H1 (cell line): ENCODE results near the gene MIS18A. TPM values are rescaled to one million over a fixed set of nuclear protein-coding genes. Genes with fewer than 3 reads are reported as not detected.

Experiments
- CTCF ChIA-PET: fragments of 300-600 bp; sonication (Branson Sonifier 250); formaldehyde crosslinking; loops from one replicate; lab custom pipeline; 2021; ENCODE audit not compliant: partially characterized antibody; lab: Charles Lee
- POLR2A ChIA-PET: fragments of 300-600 bp; sonication (Branson Sonifier 250); formaldehyde crosslinking; loops from one replicate; lab custom pipeline; 2021; ENCODE audit warnings: inconsistent platforms; ENCODE audit not compliant: partially characterized antibody; lab: Charles Lee
- DNase-seq, 2 experiments: peaks; one replicate each; pipeline versions ENCODE4 v3.0.0 to v3.0.0-alpha.2; 2010 to 2022; ENCODE audit warnings: low spot score in 2 of 2, low read depth in 1 of 2, mixed read lengths in 1 of 2
- FAIRE-seq: peaks from 2 replicates; lab custom pipeline; 2011; peaks lifted over from hg19 to GRCh38; lab: Jason Lieb, UNC
- H2AFZ ChIP-seq: 2 replicates; pipeline ENCODE4 v1.8.1; 2012; ENCODE audit warnings: low read length, inconsistent platforms
- H2AK5ac ChIP-seq: 2 replicates; pipeline ENCODE4 v1.6.1; 2013; ENCODE audit warnings: low read depth, low read length
- H2BK120ac ChIP-seq: replicated peaks from 2 replicates; pipeline ENCODE3; 2013; ENCODE audit warnings: low read depth, low read length, inconsistent platforms
- H2BK12ac ChIP-seq: 2 replicates; pipeline ENCODE4 v1.6.1; 2013; ENCODE audit warnings: low read depth, low read length
- H2BK15ac ChIP-seq: 2 replicates; pipeline ENCODE4 v1.6.1; 2013; ENCODE audit warnings: low read length
- H2BK20ac ChIP-seq: 2 replicates; pipeline ENCODE4 v1.6.1; 2013; ENCODE audit warnings: low read length
- H2BK5ac ChIP-seq: 2 replicates; pipeline ENCODE4 v1.6.1; 2013; ENCODE audit warnings: low read depth, low read length
- H3K14ac ChIP-seq: 2 replicates; pipeline ENCODE4 v1.6.1; 2013; ENCODE audit warnings: inconsistent platforms; ENCODE audit not compliant: insufficient read length
- H3K18ac ChIP-seq: 2 replicates; pipeline ENCODE4 v1.6.1; 2013; ENCODE audit warnings: low read length; ENCODE audit errors: extremely low read depth
- H3K23ac ChIP-seq: 2 replicates; pipeline ENCODE4 v1.6.1; 2013; ENCODE audit warnings: inconsistent platforms; ENCODE audit not compliant: insufficient read length
- H3K23me2 ChIP-seq: 2 replicates; pipeline ENCODE4 v1.6.1; 2013; ENCODE audit warnings: low read depth, low read length
- H3K27ac ChIP-seq: 2 replicates; pipeline ENCODE4 v1.6.1; 2011; ENCODE audit warnings: low read depth, low read length, inconsistent platforms
- H3K27me3 ChIP-seq, 4 experiments: replicated peaks in 1 of 4; 1 replicate in 1 of 4; 2 replicates in 3 of 4; pipeline versions ENCODE4 v1.6.1 to v1.8.1; 2011 to 2013; ENCODE audit warnings: low read length in 3 of 4, mild to moderate bottlenecking in 3 of 4, inconsistent platforms in 2 of 4, mixed read lengths in 2 of 4, moderate library complexity in 1 of 4; ENCODE audit not compliant: control insufficient read depth in 3 of 4, insufficient read depth in 3 of 4; ENCODE audit errors: extremely low read depth in 1 of 4
- H3K36me3 ChIP-seq, 4 experiments: 2 replicates each; pipeline versions ENCODE4 v1.6.1 to v1.8.1; 2011 to 2013; ENCODE audit warnings: mild to moderate bottlenecking in 4 of 4, low read length in 3 of 4, moderate library complexity in 2 of 4, control low read depth in 1 of 4, inconsistent platforms in 1 of 4; ENCODE audit not compliant: insufficient read depth in 4 of 4, control insufficient read depth in 2 of 4
- H3K4ac ChIP-seq: replicated peaks from 2 replicates; pipeline ENCODE3; 2013; ENCODE audit warnings: low read length, low read depth, mixed read lengths, inconsistent platforms; ENCODE audit not compliant: insufficient read length
- H3K4me1 ChIP-seq, 4 experiments: replicated peaks in 1 of 4; 1 replicate in 1 of 4; 2 replicates in 3 of 4; pipeline versions ENCODE4 v1.6.1 to v1.8.1; 2011 to 2013; ENCODE audit warnings: low read length in 3 of 4, inconsistent platforms in 2 of 4, mixed read lengths in 1 of 4; ENCODE audit not compliant: insufficient read depth in 4 of 4, control insufficient read depth in 3 of 4
- H3K4me2 ChIP-seq, 2 experiments: 2 replicates each; pipeline versions ENCODE4 v1.6.1 to v1.8.1; 2011 to 2013; ENCODE audit warnings: low read depth in 2 of 2, low read length in 2 of 2, control low read depth in 1 of 2, inconsistent platforms in 1 of 2, mild to moderate bottlenecking in 1 of 2; ENCODE audit not compliant: insufficient read depth in 1 of 2
- H3K4me3 ChIP-seq, 4 experiments: fragments of 200-600, 300-600 bp in 1 of 4; sonication (generic), shearing (Covaris generic), sonication (Bioruptor Twin) in 1 of 4; 2 replicates each; pipeline versions ENCODE4 v1.5.1 to v1.8.1; 2011 to 2016; ENCODE audit warnings: low read length in 4 of 4, low read depth in 3 of 4, control low read depth in 2 of 4, inconsistent platforms in 2 of 4, mild to moderate bottlenecking in 2 of 4, mixed read lengths in 1 of 4, moderate library complexity in 1 of 4; ENCODE audit not compliant: insufficient read depth in 2 of 4; ENCODE audit errors: extremely low read depth in 1 of 4
- H3K56ac ChIP-seq: replicated peaks from 2 replicates; pipeline ENCODE3; 2013; ENCODE audit warnings: low read depth, mild to moderate bottlenecking, mixed read lengths, low read length, inconsistent platforms; ENCODE audit not compliant: insufficient read length
- H3K79me1 ChIP-seq: 2 replicates; pipeline ENCODE4 v1.6.1; 2013; ENCODE audit warnings: low read depth, low read length, control low read depth
- H3K79me2 ChIP-seq, 2 experiments: 2 replicates each; pipeline versions ENCODE4 v1.6.1 to v1.8.1; 2012 to 2013; ENCODE audit warnings: low read length in 2 of 2, mild to moderate bottlenecking in 2 of 2, inconsistent platforms in 1 of 2; ENCODE audit not compliant: insufficient read depth in 2 of 2, control insufficient read depth in 1 of 2
- H3K9ac ChIP-seq, 4 experiments: replicated peaks in 1 of 4; 1 replicate in 1 of 4; 2 replicates in 3 of 4; pipeline versions ENCODE4 v1.6.1 to v1.8.1; 2011 to 2013; ENCODE audit warnings: low read depth in 3 of 4, low read length in 3 of 4, control low read depth in 2 of 4, mild to moderate bottlenecking in 2 of 4, moderate library complexity in 2 of 4, inconsistent platforms in 1 of 4; ENCODE audit errors: extremely low read depth in 1 of 4
- H3K9me3 ChIP-seq, 2 experiments: 2 replicates each; pipeline versions ENCODE4 v1.6.1 to v1.8.1; 2012 to 2013; ENCODE audit warnings: mild to moderate bottlenecking in 2 of 2, moderate library complexity in 2 of 2, control low read depth in 1 of 2, inconsistent platforms in 1 of 2, low read depth in 1 of 2, low read length in 1 of 2, mixed read lengths in 1 of 2; ENCODE audit not compliant: insufficient read depth in 2 of 2
- H4K20me1 ChIP-seq, 2 experiments: replicated peaks in 1 of 2; 2 replicates each; pipeline versions ENCODE3 to v1.8.1; 2011 to 2013; ENCODE audit warnings: inconsistent platforms in 2 of 2, low read length in 2 of 2, mild to moderate bottlenecking in 1 of 2; ENCODE audit not compliant: insufficient read depth in 2 of 2, control insufficient read depth in 1 of 2
- H4K5ac ChIP-seq: 2 replicates; pipeline ENCODE4 v1.6.1; 2013; ENCODE audit warnings: low read length, low read depth, mixed read lengths, inconsistent platforms; ENCODE audit not compliant: insufficient read length
- H4K8ac ChIP-seq: 2 replicates; pipeline ENCODE4 v1.8.0; 2013; ENCODE audit warnings: mild to moderate bottlenecking, moderate library complexity, low read length, inconsistent platforms; ENCODE audit not compliant: insufficient read depth; ENCODE audit errors: extremely low read depth
- H4K91ac ChIP-seq: replicated peaks from 2 replicates; pipeline ENCODE3; 2013; ENCODE audit warnings: low read length, mixed read lengths, inconsistent platforms; ENCODE audit not compliant: insufficient read length
- BACH1 ChIP-seq: IDR thresholded peaks from 2 replicates; pipeline ENCODE4 v1.6.1; 2012; ENCODE audit warnings: low read length, improper control_type of control experiment
- BRCA1 ChIP-seq: IDR thresholded peaks from 2 replicates; pipeline ENCODE4 v1.6.1; 2012; ENCODE audit warnings: low read depth, low read length, improper control_type of control experiment
- CHD1 ChIP-seq: IDR thresholded peaks from 2 replicates; pipeline ENCODE4 v1.6.1; 2012; ENCODE audit warnings: low read depth, low read length, improper control_type of control experiment
- CREB1 ChIP-seq: IDR thresholded peaks from 2 replicates; pipeline ENCODE4 v1.6.1; 2012; ENCODE audit warnings: inconsistent platforms
- EGR1 ChIP-seq: IDR thresholded peaks from 2 replicates; pipeline ENCODE4 v1.6.1; 2011; ENCODE audit warnings: low read depth, low read length, borderline replicate concordance
- EP300 ChIP-seq, 2 experiments: IDR thresholded peaks; 1 replicate in 1 of 2; 2 replicates in 1 of 2; pipeline ENCODE4 v1.6.1; 2011 to 2012; ENCODE audit warnings: low read depth in 2 of 2, low read length in 2 of 2, mild to moderate bottlenecking in 2 of 2, borderline replicate concordance in 1 of 2, inconsistent platforms in 1 of 2, moderate library complexity in 1 of 2
- HDAC2 ChIP-seq, 2 experiments: fragments of 300-600 bp in 1 of 2; sonication (generic) in 1 of 2; IDR thresholded peaks; 2 replicates each; pipeline ENCODE4 v1.6.1; 2011 to 2012; ENCODE audit warnings: low read depth in 2 of 2, low read length in 2 of 2, mild to moderate bottlenecking in 2 of 2, moderate library complexity in 2 of 2, borderline replicate concordance in 1 of 2, inconsistent platforms in 1 of 2
- HDAC6 ChIP-seq: IDR thresholded peaks from one replicate; pipeline ENCODE4 v1.7.1; 2012; ENCODE audit warnings: low read depth, mild to moderate bottlenecking, inconsistent platforms, low read length, moderate library complexity
- MAFK ChIP-seq: IDR thresholded peaks from 2 replicates; pipeline ENCODE4 v1.6.1; 2012; ENCODE audit warnings: low read depth, mild to moderate bottlenecking, improper control_type of control experiment, low read length
- RFX5 ChIP-seq: IDR thresholded peaks from 2 replicates; pipeline ENCODE4 v1.6.1; 2011; ENCODE audit warnings: low read depth, low read length, improper control_type of control experiment, borderline replicate concordance
- RNF2 ChIP-seq: fragments of 200-900, 300-1000 bp; sonication (generic); IDR thresholded peaks from 2 replicates; pipeline ENCODE4 v1.7.1; 2016; ENCODE audit warnings: borderline replicate concordance, low read depth, mild to moderate bottlenecking, antibody characterized with exemption, low read length; ENCODE audit not compliant: poor library complexity, severe bottlenecking; ENCODE audit errors: missing control alignments
- SIN3A ChIP-seq, 2 experiments: IDR thresholded peaks in 1 of 2; conservative IDR thresholded peaks in 1 of 2; 2 replicates each; pipeline ENCODE4 v1.6.1; 2011 to 2012; ENCODE audit warnings: low read length in 2 of 2, improper control_type of control experiment in 1 of 2, low read depth in 1 of 2, mild to moderate bottlenecking in 1 of 2
- TAF1 ChIP-seq: IDR thresholded peaks from 2 replicates; pipeline ENCODE4 v1.6.1; 2011; ENCODE audit warnings: mild to moderate bottlenecking, low read depth, low read length
- TEAD4 ChIP-seq: IDR thresholded peaks from 2 replicates; pipeline ENCODE4 v1.6.1; 2012; ENCODE audit warnings: low read depth, low read length, inconsistent platforms, mixed read lengths
- WGBS, 2 experiments: shearing (Covaris generic) in 1 of 2; methylation state at CpG; one replicate each; pipeline versions ENCODE4 v1.1.6 to v1.1.7; 2013 to 2015; ENCODE audit warnings: low lambda C conversion rate in 2 of 2, mixed read lengths in 2 of 2, inconsistent platforms in 1 of 2, low coverage in 1 of 2, missing lambda C conversion rate in 1 of 2; ENCODE audit not compliant: insufficient replicate concordance in 2 of 2, insufficient coverage in 1 of 2, insufficient read length in 1 of 2; ENCODE audit errors: extremely low coverage in 1 of 2, missing lambda C conversion rate in 1 of 2; 5-methylcytosine and 5-hydroxymethylcytosine counted together
- polyA plus RNA-seq, 7 experiments: library from polyadenylated mRNA; depleted of rRNA in 3 of 7; stranded (reverse) in 5 of 7; unstranded in 2 of 7; fragments of >200 nt in 5 of 7; fragments of 200-250 nt in 2 of 7; gene quantifications; 1 replicate in 5 of 7; 2 replicates in 1 of 7; 4 replicates in 1 of 7; pipeline versions ENCODE4 v1.2.1 to v1.2.3, GENCODE V29; 2011 to 2013; ENCODE audit warnings: missing spikeins in 2 of 7, mixed read lengths in 2 of 7
- total RNA-seq: library from RNA; stranded (reverse); fragmentation: NEBNext Ultra II Directional; extraction: Animal tissue kit (Norgen Biotek cat#: 25700); gene quantifications from 2 replicates; pipeline ENCODE4 v1.2.1, GENCODE V29; 2021

MIS18A gene
- total and polyA plus RNA-seq, 2 of the 8 experiments (the other 6 are each of a cell fraction or from before 2014, with no cell fraction given), result 28.9 to 53.0 TPM

GRCh38 chr21:32319012-32319411 lies 40.2 kb upstream of the MIS18A start:
- no peak overlapping the region for H4K91ac ChIP-seq
- TF ChIP-seq CREB1, result no peak
- no peak for TF ChIP-seq RFX5
- no peak for TF ChIP-seq SIN3A (conservative IDR thresholded peaks at IDR 0.05 in 1 of 2, IDR thresholded peaks at IDR 0.05 in 1 of 2; ENCODE audit: low read depth in 1 of 2, low read length in 2 of 2)
- no peak for TF ChIP-seq RNF2
- TF ChIP-seq BRCA1, result no peak
- TF ChIP-seq HDAC6, result no peak
- no peak for TF ChIP-seq EP300 (IDR thresholded peaks at IDR 0.05; ENCODE audit: borderline replicate concordance in 1 of 2, low read depth in 2 of 2, low read length in 2 of 2)
- TF ChIP-seq HDAC2 (IDR thresholded peaks at IDR 0.05; ENCODE audit: borderline replicate concordance in 1 of 2, low read depth in 2 of 2, low read length in 2 of 2), result no peak
- no peak for TF ChIP-seq MAFK
- TF ChIP-seq CHD1, result no peak
- no peak for TF ChIP-seq EGR1
- no peak for TF ChIP-seq TAF1
- TF ChIP-seq BACH1, result no peak
- no peak for TF ChIP-seq TEAD4

More at GRCh38 chr21:32319012-32319411, 40.2 kb upstream of the MIS18A start:
- H2BK5ac ChIP-seq, result no peak overlapping the region
- no peak overlapping the region for H2BK12ac ChIP-seq
- peaks cover 0 to 15% of the 10 kb centered on the region in 2 experiments for H4K20me1 ChIP-seq
- H3K23ac ChIP-seq, result no peak overlapping the region
- no peak overlapping the region for H3K9ac ChIP-seq
- DNase-seq, result no peak
- H2AFZ ChIP-seq, result no peak overlapping the region
- no peak overlapping the region for H2BK20ac ChIP-seq
- peaks cover 41 to 83% (median 78%) of the 10 kb centered on the region in 4 experiments for H3K36me3 ChIP-seq
- H3K27me3 ChIP-seq, result no peaks in the 10 kb centered on the region
- H3K79me2 ChIP-seq, result no peaks in the 10 kb centered on the region
- no peak overlapping the region for H3K4me2 ChIP-seq
- WGBS, 2 experiments, result 95% methylated on average over 7 of the region's 7 CpGs; no CpG with 5 or more reads in 1 of the 2 experiments
- H3K18ac ChIP-seq, result no peak overlapping the region
- POLR2A ChIA-PET, result interaction anchor here (1.1 kb wide), 1 partner anchor 9 kb away, joined by 3 read pairs; no protein-coding TSS in a partner anchor
- no peak overlapping the region for H3K27ac ChIP-seq
- H3K23me2 ChIP-seq, result no peaks in the 10 kb centered on the region
- no peak overlapping the region for H3K4me3 ChIP-seq
- no peaks in the 10 kb centered on the region for H3K4me1 ChIP-seq
- H2AK5ac ChIP-seq, result no peak overlapping the region
- no peak for FAIRE-seq
- CTCF ChIA-PET, result interaction anchor here (1.9 kb wide), 1 partner anchor 13 kb away, joined by 6 read pairs; no protein-coding TSS in a partner anchor
- H3K56ac ChIP-seq, result no peak overlapping the region
- H3K14ac ChIP-seq, result no peak overlapping the region
- H3K79me1 ChIP-seq, result peaks cover 3% of the 10 kb centered on the region; the same call in 1 of the 2 replicates
- H3K9me3 ChIP-seq, result no peaks in the 10 kb centered on the region
- no peak overlapping the region for H4K5ac ChIP-seq
- H3K4ac ChIP-seq, result no peak overlapping the region
- no peak overlapping the region for H4K8ac ChIP-seq
- no peak overlapping the region for H2BK120ac ChIP-seq
- no peak overlapping the region for H2BK15ac ChIP-seq
